Chondrocyte (in vitro differentiated cells): ENCODE data around the gene DDX50. TPM values are rescaled to one million over a fixed set of nuclear protein-coding genes. Genes with fewer than 3 reads are reported as not detected.
"Not testable (repeated sequence)": the region's sequence is repeated elsewhere in the genome, so short reads cannot be mapped to it uniquely, and the experiment has no call there.

ENCODE experiments used
- DNase-seq: peaks from one replicate; pipeline ENCODE4 v3.0.0; 2021; ENCODE audit warnings: mixed read lengths, low spot score
- H3K27ac Mint-ChIP-seq: one replicate; pipeline ENCODE4 v1.8.0; 2021; ENCODE audit warnings: mild to moderate bottlenecking, moderate library complexity, mixed read lengths; ENCODE audit not compliant: unreplicated experiment
- H3K27me3 Mint-ChIP-seq: 2 replicates; pipeline ENCODE4 v1.8.0; 2021; ENCODE audit warnings: low read depth, mixed read lengths
- H3K36me3 Mint-ChIP-seq: 2 replicates; pipeline ENCODE4 v1.8.0; 2021; ENCODE audit warnings: low read depth, mixed read lengths
- H3K4me1 Mint-ChIP-seq: 2 replicates; pipeline ENCODE4 v1.8.0; 2021; ENCODE audit warnings: low read depth, mild to moderate bottlenecking, mixed read lengths
- H3K4me3 Mint-ChIP-seq: one replicate; pipeline ENCODE4 v1.8.0; 2021; ENCODE audit warnings: mild to moderate bottlenecking, moderate library complexity, mixed read lengths; ENCODE audit not compliant: unreplicated experiment
- H3K9me3 Mint-ChIP-seq: 2 replicates; pipeline ENCODE4 v1.8.0; 2021; ENCODE audit warnings: low read depth, mixed read lengths
- CTCF ChIP-seq: fragments of 200-600 bp; sonication (generic); IDR thresholded peaks from 2 replicates; pipeline ENCODE4 v1.5.0; 2021; ENCODE audit warnings: antibody characterized with exemption, mild to moderate bottlenecking, moderate library complexity
- long read RNA-seq: library from polyadenylated mRNA; stranded (forward); transcript quantifications from one replicate; pipeline ENCODE4 v2.0.0, GENCODE V29; 2021
- total RNA-seq: library from RNA; stranded (reverse); gene quantifications from 3 replicates; pipeline ENCODE4 v1.2.1, GENCODE V29; 2021

Gene DDX50
- 34.7 to 37.9 TPM (median 35.9 TPM) in 3 replicates for total RNA-seq
- long read RNA-seq, transcript DDX50-201 (15 exons, 2,538 nt): major isoform, 53 of 75 reads
- long read RNA-seq, partial matches to known transcripts: 0 of 75 reads
- long read RNA-seq, other reads (novel, unspliced or antisense): 22 of 75 reads

- peak; percentile 42 for TF ChIP-seq CTCF
- peak within 1 kb of the TSS; percentile 100 for H3K27ac Mint-ChIP-seq
- peak within 1 kb of the TSS; percentile 95 for H3K4me3 Mint-ChIP-seq
- no peaks in the 10 kb centered on the region for H3K9me3 Mint-ChIP-seq
- peaks cover 36% of the 10 kb centered on the region for H3K4me1 Mint-ChIP-seq
- peaks cover 3% of the 10 kb centered on the region for H3K36me3 Mint-ChIP-seq
- peak; percentile 95 for DNase-seq
- H3K27me3 Mint-ChIP-seq: no peaks in the 10 kb centered on the region
Measured at GRCh38 chr10:68901105-68901927, at the start of gene DDX50. DDX50 (plus strand) TSS chr10:68901315; CDS start chr10:68901385, 70 bp downstream.

- peaks cover 18% of the 10 kb centered on the region for H3K9me3 Mint-ChIP-seq
- no peaks in the 10 kb centered on the region for H3K4me1 Mint-ChIP-seq
- H3K4me3 Mint-ChIP-seq: no peak overlapping the region
- peaks cover 3% of the 10 kb centered on the region for H3K27me3 Mint-ChIP-seq
- H3K27ac Mint-ChIP-seq: no peak overlapping the region
- DNase-seq: no peak
- TF ChIP-seq CTCF: no peak
- H3K36me3 Mint-ChIP-seq: peaks cover 5% of the 10 kb centered on the region
Measured at GRCh38 chr10:68856352-68856751, 44.8 kb upstream of the DDX50 start.

GRCh38 chr10:68857005-68857404 lies 44.1 kb upstream of the DDX50 start:
- H3K4me1 Mint-ChIP-seq: no peaks in the 10 kb centered on the region
- no peak overlapping the region for H3K27ac Mint-ChIP-seq
- H3K36me3 Mint-ChIP-seq: peaks cover 9% of the 10 kb centered on the region
- peaks cover 25% of the 10 kb centered on the region for H3K9me3 Mint-ChIP-seq
- no peak for TF ChIP-seq CTCF
- no peak for DNase-seq
- H3K4me3 Mint-ChIP-seq: no peak overlapping the region
- peaks cover 3% of the 10 kb centered on the region for H3K27me3 Mint-ChIP-seq

- TF ChIP-seq CTCF: no peak
- H3K36me3 Mint-ChIP-seq: peaks cover 9% of the 10 kb centered on the region
- no peak for DNase-seq
- H3K9me3 Mint-ChIP-seq: peaks cover 33% of the 10 kb centered on the region
- no peak overlapping the region for H3K4me3 Mint-ChIP-seq
- H3K27me3 Mint-ChIP-seq: peaks cover 3% of the 10 kb centered on the region
- no peak overlapping the region for H3K27ac Mint-ChIP-seq
- H3K4me1 Mint-ChIP-seq: no peaks in the 10 kb centered on the region
Measured at GRCh38 chr10:68861253-68861652, 39.9 kb upstream of the DDX50 start.

- Mint-ChIP-seq H3K27ac (no peak overlapping the region), H3K27me3 (no peaks in the 10 kb centered on the region), H3K9me3 (peaks cover 38% of the 10 kb centered on the region), H3K4me3 (no peak overlapping the region), H3K4me1 (peaks cover 3% of the 10 kb centered on the region), H3K36me3 (peaks cover 10% of the 10 kb centered on the region)
- no peak for DNase-seq
- no peak for TF ChIP-seq CTCF
Measured at GRCh38 chr10:68864611-68865010, 36.5 kb upstream of the DDX50 start.

GRCh38 chr10:68868173-68868572 lies 32.9 kb upstream of the DDX50 start:
- Mint-ChIP-seq H3K9me3 (peaks cover 14% of the 10 kb centered on the region), H3K4me1 (peaks cover 33% of the 10 kb centered on the region)
- H3K36me3 Mint-ChIP-seq, DNase-seq, H3K27me3 Mint-ChIP-seq, H3K27ac Mint-ChIP-seq, H3K4me3 Mint-ChIP-seq: not testable (repeated sequence)
